ENCODE results near the gene SPDYE17.
"Not testable (repeated sequence)": the region's sequence is repeated elsewhere in the genome, so short reads cannot be mapped to it uniquely, and the experiment has no call there.

The SPDYE17 gene

GRCh38 chr7:76981187-76981970, 50.8 kb downstream of the SPDYE17 start:
- not testable (repeated sequence) for H2AFZ ChIP-seq (ENCODE audit: low read length); H3K27ac ChIP-seq (ENCODE audit: low read depth, low read length, poor library complexity, severe bottlenecking); H3K27me3 ChIP-seq (ENCODE audit: insufficient read depth, low read length); H3K79me2 ChIP-seq (ENCODE audit: insufficient read depth, low read length); H3K4me2 ChIP-seq (ENCODE audit: low read length); H3K9me3 ChIP-seq (ENCODE audit: low read length); H3K4me3 ChIP-seq (ENCODE audit: low read depth, low read length, poor library complexity, severe bottlenecking); H3K9me2 ChIP-seq (ENCODE audit: low read depth, low read length); H3K9ac ChIP-seq (ENCODE audit: low read length); H4K20me1 ChIP-seq (ENCODE audit: insufficient read depth, low read length); H3K4me1 ChIP-seq (ENCODE audit: insufficient read depth, low read length, severe bottlenecking); H3F3A ChIP-seq (ENCODE audit: insufficient read depth, low read length)
- H3K36me3 ChIP-seq (ENCODE audit: insufficient read depth, low read length): peaks cover 10% of the 10 kb centered on the region

DNA sequence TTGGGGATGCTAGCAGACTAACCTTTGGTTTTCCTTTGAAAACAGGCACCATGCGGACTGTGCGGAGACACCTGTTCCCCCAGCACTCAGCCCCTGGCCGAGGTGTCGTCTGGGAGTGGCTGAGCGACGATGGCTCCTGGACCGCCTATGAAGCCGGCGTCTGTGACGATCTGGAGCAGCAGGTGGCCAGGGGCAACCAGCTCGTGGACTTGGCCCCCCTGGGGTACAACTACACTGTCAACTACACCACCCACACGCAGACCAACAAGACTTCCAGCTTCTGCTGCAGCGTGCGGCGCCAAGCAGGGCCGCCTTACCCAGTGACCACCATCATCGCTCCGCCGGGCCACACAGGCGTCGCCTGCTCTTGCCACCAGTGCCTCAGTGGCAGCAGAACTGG, 51.6 kb downstream of the SPDYE17 start:
- H3K9me2 ChIP-seq (ENCODE audit: low read depth, low read length); H2AFZ ChIP-seq (ENCODE audit: low read length); H3K27ac ChIP-seq (ENCODE audit: low read depth, low read length, poor library complexity, severe bottlenecking); H3K4me1 ChIP-seq (ENCODE audit: insufficient read depth, low read length, severe bottlenecking); H3K27me3 ChIP-seq (ENCODE audit: insufficient read depth, low read length); H3K79me2 ChIP-seq (ENCODE audit: insufficient read depth, low read length); H3K4me2 ChIP-seq (ENCODE audit: low read length); H3K9me3 ChIP-seq (ENCODE audit: low read length); H3K9ac ChIP-seq (ENCODE audit: low read length); H4K20me1 ChIP-seq (ENCODE audit: insufficient read depth, low read length); H3K4me3 ChIP-seq (ENCODE audit: low read depth, low read length, poor library complexity, severe bottlenecking); H3F3A ChIP-seq (ENCODE audit: insufficient read depth, low read length): not testable (repeated sequence)
- H3K36me3 ChIP-seq (ENCODE audit: insufficient read depth, low read length): peaks cover 10% of the 10 kb centered on the region

DNA sequence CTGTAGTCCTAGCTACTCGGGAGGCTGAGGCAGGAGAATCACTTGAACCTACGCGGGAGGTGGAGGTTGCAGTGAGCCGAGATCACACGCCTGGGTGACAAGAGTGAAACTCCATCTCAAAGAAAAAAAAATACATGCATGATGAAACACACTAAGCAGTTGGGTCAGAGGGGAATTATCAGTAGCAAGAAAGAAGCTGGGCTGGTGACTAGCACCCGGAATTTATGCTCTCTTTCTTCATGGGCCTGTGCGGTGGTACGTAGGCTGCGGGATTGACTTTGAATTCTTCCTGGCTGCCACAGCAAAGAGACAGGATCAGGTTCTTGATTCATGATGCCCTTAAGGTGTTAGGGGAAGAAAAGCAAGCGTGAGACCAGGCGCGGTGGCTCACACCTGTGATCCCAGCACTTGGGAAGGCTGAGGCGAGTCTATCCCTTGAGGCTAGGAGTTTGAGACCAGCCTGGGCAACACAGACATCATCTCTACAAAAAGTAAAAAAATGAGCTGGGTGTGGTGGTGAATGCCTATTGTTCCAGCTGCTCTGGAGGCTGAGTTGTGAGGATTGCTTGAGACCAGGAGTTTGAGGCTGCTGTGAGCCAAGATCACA, 54.3 kb downstream of the SPDYE17 start:
- not testable (repeated sequence) for H3F3A ChIP-seq (ENCODE audit: insufficient read depth, low read length); H4K20me1 ChIP-seq (ENCODE audit: insufficient read depth, low read length)

DNA sequence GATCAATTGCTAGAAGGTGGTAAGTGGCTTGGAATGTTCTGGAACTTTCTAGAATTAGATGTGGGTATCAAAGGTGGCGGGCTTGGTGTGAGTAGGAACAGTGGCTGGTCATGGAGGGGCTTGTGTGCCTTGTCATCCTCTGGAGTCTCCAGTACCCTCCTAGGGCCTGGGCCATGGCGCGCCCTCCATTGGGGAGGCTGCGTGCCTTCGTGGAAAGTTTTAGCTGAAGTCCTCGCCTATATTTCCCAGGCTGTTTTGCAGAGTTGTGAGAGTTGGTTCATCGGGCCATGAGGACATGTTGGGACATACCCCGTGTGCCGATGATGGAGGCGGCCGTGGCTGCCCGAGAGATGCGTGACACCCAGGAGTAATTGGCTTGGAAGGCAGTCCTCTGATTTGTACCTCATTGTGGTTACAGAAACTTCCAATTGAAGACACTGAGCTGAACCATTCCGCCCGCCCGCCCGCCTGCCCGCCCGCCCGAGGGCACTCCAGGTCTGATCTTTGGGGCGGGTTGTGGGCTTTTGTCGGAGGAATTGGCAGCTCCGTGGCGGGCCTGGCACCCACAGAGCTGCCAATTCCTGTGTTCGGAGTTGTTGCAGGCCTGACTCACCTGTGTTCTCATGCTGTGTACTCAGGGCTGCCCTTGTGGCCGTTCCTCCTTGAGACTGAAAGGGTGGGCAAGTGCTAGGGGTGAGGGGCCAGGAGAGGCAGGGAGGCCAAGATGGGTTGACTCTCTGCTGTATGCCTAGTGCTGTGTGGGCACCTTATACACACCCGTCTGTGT, 57.2 kb downstream of the SPDYE17 start:
- H3K9me3 ChIP-seq (ENCODE audit: low read length); H3K4me3 ChIP-seq (ENCODE audit: low read depth, low read length, poor library complexity, severe bottlenecking); H3K79me2 ChIP-seq (ENCODE audit: insufficient read depth, low read length); H3K27me3 ChIP-seq (ENCODE audit: insufficient read depth, low read length); H3F3A ChIP-seq (ENCODE audit: insufficient read depth, low read length); H3K9me2 ChIP-seq (ENCODE audit: low read depth, low read length); H3K36me3 ChIP-seq (ENCODE audit: insufficient read depth, low read length); H3K27ac ChIP-seq (ENCODE audit: low read depth, low read length, poor library complexity, severe bottlenecking); H3K9ac ChIP-seq (ENCODE audit: low read length); H3K4me1 ChIP-seq (ENCODE audit: insufficient read depth, low read length, severe bottlenecking); H3K4me2 ChIP-seq (ENCODE audit: low read length); H4K20me1 ChIP-seq (ENCODE audit: insufficient read depth, low read length); H2AFZ ChIP-seq (ENCODE audit: low read length): not testable (repeated sequence)

More for the DNA sequence above, 54.3 kb downstream of the SPDYE17 start:
- not testable (repeated sequence) for H3K4me2 ChIP-seq (ENCODE audit: low read length); H3K9ac ChIP-seq (ENCODE audit: low read length); H3K9me3 ChIP-seq (ENCODE audit: low read length); H3K9me2 ChIP-seq (ENCODE audit: low read depth, low read length); H2AFZ ChIP-seq (ENCODE audit: low read length); H3K4me1 ChIP-seq (ENCODE audit: insufficient read depth, low read length, severe bottlenecking); H3K27me3 ChIP-seq (ENCODE audit: insufficient read depth, low read length); H3K4me3 ChIP-seq (ENCODE audit: low read depth, low read length, poor library complexity, severe bottlenecking); H3K79me2 ChIP-seq (ENCODE audit: insufficient read depth, low read length)
- Histone ChIP-seq H3K27ac (ENCODE audit: low read depth, low read length, poor library complexity, severe bottlenecking) (peak overlapping the region; percentile 40), H3K36me3 (ENCODE audit: insufficient read depth, low read length) (peaks cover 10% of the 10 kb centered on the region)

DNA sequence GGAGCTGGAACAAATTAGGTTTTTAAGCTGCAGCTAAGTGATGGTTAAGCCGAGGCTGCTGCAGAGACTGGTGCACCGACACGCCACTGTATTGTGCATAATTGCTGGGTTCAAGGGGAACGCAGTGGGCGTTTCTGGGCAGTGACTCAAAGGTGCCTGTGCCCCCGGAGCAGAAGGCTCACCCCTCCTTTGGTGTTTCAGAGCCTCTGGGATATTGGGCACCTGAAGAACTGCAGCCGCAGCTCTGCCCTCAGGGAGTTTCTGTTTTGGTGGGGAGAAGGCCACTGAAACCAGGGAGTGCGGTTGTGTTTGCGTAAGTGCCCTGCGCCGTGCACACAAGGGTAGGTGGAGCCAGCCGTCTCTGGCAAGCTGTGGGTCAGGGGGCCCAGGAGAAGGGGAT, 57.8 kb downstream of the SPDYE17 start:
- H3K9me3 ChIP-seq (ENCODE audit: low read length); H3K27ac ChIP-seq (ENCODE audit: low read depth, low read length, poor library complexity, severe bottlenecking); H3K4me1 ChIP-seq (ENCODE audit: insufficient read depth, low read length, severe bottlenecking); H3K9ac ChIP-seq (ENCODE audit: low read length); H3K79me2 ChIP-seq (ENCODE audit: insufficient read depth, low read length); H3F3A ChIP-seq (ENCODE audit: insufficient read depth, low read length); H4K20me1 ChIP-seq (ENCODE audit: insufficient read depth, low read length); H3K4me2 ChIP-seq (ENCODE audit: low read length); H3K36me3 ChIP-seq (ENCODE audit: insufficient read depth, low read length); H3K9me2 ChIP-seq (ENCODE audit: low read depth, low read length); H2AFZ ChIP-seq (ENCODE audit: low read length); H3K27me3 ChIP-seq (ENCODE audit: insufficient read depth, low read length); H3K4me3 ChIP-seq (ENCODE audit: low read depth, low read length, poor library complexity, severe bottlenecking): not testable (repeated sequence)

DNA sequence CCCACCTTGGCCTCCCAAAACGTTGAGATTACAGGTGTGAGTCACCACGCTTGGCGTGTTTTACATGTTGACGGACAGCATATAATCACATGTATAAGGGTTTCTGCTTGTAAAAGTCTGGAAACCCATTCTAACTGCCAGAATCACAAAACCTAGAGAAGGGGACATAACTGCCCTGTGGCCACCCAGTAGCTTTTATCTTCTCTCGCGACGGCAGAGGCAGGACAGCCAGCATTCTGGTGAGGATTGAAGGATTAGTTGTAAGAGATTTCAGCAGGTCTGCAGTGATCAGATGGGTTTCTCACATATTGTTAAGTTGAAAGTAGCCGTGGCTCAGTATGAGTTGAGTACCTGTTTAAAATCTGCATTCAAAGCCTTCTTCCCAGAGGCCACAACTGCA, 59.8 kb downstream of the SPDYE17 start:
- H2AFZ ChIP-seq (ENCODE audit: low read length); H3K9ac ChIP-seq (ENCODE audit: low read length); H4K20me1 ChIP-seq (ENCODE audit: insufficient read depth, low read length); H3K4me1 ChIP-seq (ENCODE audit: insufficient read depth, low read length, severe bottlenecking); H3K4me3 ChIP-seq (ENCODE audit: low read depth, low read length, poor library complexity, severe bottlenecking); H3K79me2 ChIP-seq (ENCODE audit: insufficient read depth, low read length); H3K9me2 ChIP-seq (ENCODE audit: low read depth, low read length); H3K27ac ChIP-seq (ENCODE audit: low read depth, low read length, poor library complexity, severe bottlenecking); H3K36me3 ChIP-seq (ENCODE audit: insufficient read depth, low read length); H3K4me2 ChIP-seq (ENCODE audit: low read length); H3K27me3 ChIP-seq (ENCODE audit: insufficient read depth, low read length); H3F3A ChIP-seq (ENCODE audit: insufficient read depth, low read length); H3K9me3 ChIP-seq (ENCODE audit: low read length): not testable (repeated sequence)

All from OCI-LY1 (cell line).